HepG2 (cell line): ENCODE results near the gene SPART. TPM values are rescaled to one million over a fixed set of nuclear protein-coding genes. Genes with fewer than 3 reads are reported as not detected.

Experiments used
- ATAC-seq: fragments of 200-7000 bp; cut with Tn5 transposase; 3 replicates; pipeline ENCODE4 v1.9.1; 2020; ENCODE audit warnings: mild to moderate bottlenecking, moderate library complexity
- BruUV-seq: library from RNA; stranded (reverse); fragments of 400-500 nt; replicated peaks from 2 replicates; lab custom pipeline; 2021; lab: Mats Ljungman, UMichigan
- CTCF ChIA-PET: fragments of 300-600 bp; formaldehyde crosslinking; extraction: SDS; loops from one replicate; lab custom pipeline; 2021; ENCODE audit warnings: low total read pairs, inconsistent platforms, low intra/inter-chr PET ratio; lab: Yijun Ruan, JAX
- POLR2A ChIA-PET: fragments of 350-600 bp; sonication (Branson Sonifier 250); formaldehyde crosslinking; loops from one replicate; lab custom pipeline; 2020; ENCODE audit warnings: antibody characterized with exemption, inconsistent platforms; lab: Yijun Ruan, JAX
- DNase-seq: peaks from one replicate; pipeline ENCODE4 v3.0.0-alpha.2; 2015; ENCODE audit warnings: low spot score
- FAIRE-seq: peaks from 3 replicates; lab custom pipeline; 2011; peaks lifted over from hg19 to GRCh38; lab: Jason Lieb, UNC
- H2AFZ ChIP-seq: one replicate; pipeline ENCODE4 v1.6.1; 2011; ENCODE audit warnings: low read length, inconsistent platforms
- H3K27ac ChIP-seq: fragments of 300-600 bp; 3 replicates; pipeline ENCODE4 v1.8.0; 2011; ENCODE audit warnings: mixed run types, mild to moderate bottlenecking, mixed read lengths, low read length, inconsistent platforms; ENCODE audit not compliant: insufficient read depth; ENCODE audit errors: extremely low read length
- H3K27me3 ChIP-seq, 2 experiments: fragments of 200-600 bp in 1 of 2; 2 replicates in 1 of 2; 3 replicates in 1 of 2; pipeline versions ENCODE4 v1.6.0 to v1.8.0; 2011; ENCODE audit warnings: low read length in 2 of 2, mild to moderate bottlenecking in 2 of 2, moderate library complexity in 2 of 2, inconsistent platforms in 1 of 2; ENCODE audit not compliant: insufficient read depth in 2 of 2, control insufficient read depth in 1 of 2
- H3K36me3 ChIP-seq, 2 experiments: fragments of 200-600 bp in 1 of 2; replicated peaks in 1 of 2; 2 replicates in 1 of 2; 3 replicates in 1 of 2; pipeline versions ENCODE4 v1.5.1 to v1.8.0; 2011; ENCODE audit warnings: low read length in 2 of 2, inconsistent platforms in 1 of 2; ENCODE audit not compliant: insufficient read depth in 2 of 2, control insufficient read depth in 1 of 2
- H3K4me1 ChIP-seq: 2 replicates; pipeline ENCODE4 v1.5.1; 2012; ENCODE audit warnings: low read length, inconsistent platforms; ENCODE audit not compliant: insufficient read depth
- H3K4me2 ChIP-seq: 2 replicates; pipeline ENCODE4 v1.6.0; 2011; ENCODE audit warnings: low read depth, low read length, inconsistent platforms
- H3K4me3 ChIP-seq, 3 experiments: fragments of 200-600 bp in 1 of 3; sonication (generic), shearing (Covaris generic) in 1 of 3; replicated peaks in 1 of 3; 2 replicates each; pipeline ENCODE4 v1.5.1; 2011 to 2016; ENCODE audit warnings: low read length in 3 of 3, inconsistent platforms in 2 of 3, low read depth in 2 of 3, mild to moderate bottlenecking in 2 of 3, control low read depth in 1 of 3, mixed read lengths in 1 of 3; ENCODE audit not compliant: insufficient read depth in 1 of 3
- H3K79me2 ChIP-seq: one replicate; pipeline ENCODE4 v1.6.1; 2011; ENCODE audit warnings: low read length, inconsistent platforms; ENCODE audit not compliant: insufficient read depth
- H3K9ac ChIP-seq: 2 replicates; pipeline ENCODE4 v1.6.0; 2011; ENCODE audit warnings: mild to moderate bottlenecking, low read depth, low read length, inconsistent platforms; ENCODE audit not compliant: insufficient read depth
- H3K9me3 ChIP-seq: 2 replicates; pipeline ENCODE4 v1.5.1; 2012; ENCODE audit warnings: mild to moderate bottlenecking, low read length
- H4K20me1 ChIP-seq: 2 replicates; pipeline ENCODE4 v1.6.0; 2011; ENCODE audit warnings: inconsistent platforms, mild to moderate bottlenecking, low read length, moderate library complexity; ENCODE audit not compliant: insufficient read depth
- POLR2A ChIP-seq, 2 experiments: IDR thresholded peaks; 2 replicates each; pipeline ENCODE4 v1.6.1; 2011; ENCODE audit warnings: low read depth in 2 of 2, low read length in 2 of 2, mild to moderate bottlenecking in 1 of 2, moderate library complexity in 1 of 2; ENCODE audit not compliant: insufficient read depth in 1 of 2
- ZNF367 ChIP-seq: sonication (generic); formaldehyde crosslinking; IDR thresholded peaks from 2 replicates; pipeline ENCODE4 v1.4.0; 2020; ENCODE audit warnings: missing genetic modification reagents, borderline replicate concordance
- ZNF577 ChIP-seq: sonication (generic); formaldehyde crosslinking; IDR thresholded peaks from 2 replicates; pipeline ENCODE4 v1.4.0; 2020; ENCODE audit warnings: mild to moderate bottlenecking, low read depth, missing genetic modification reagents, borderline replicate concordance
- WGBS: methylation state at CpG from one replicate; pipeline ENCODE4 v1.1.6; 2017; ENCODE audit warnings: low lambda C conversion rate; 5-methylcytosine and 5-hydroxymethylcytosine counted together
- in situ Hi-C: cut with HindIII; loops from 2 replicates; pipeline ENCODE4 v1.10.0; 2017; ENCODE audit warnings: low pct_unique_long_range_greater_than_20kb; ENCODE audit not compliant: extremely low pct_ligation_motif_present
- intact Hi-C: fragments of 100-400 bp; cut with micrococcal nuclease; formaldehyde crosslinking; loops from one replicate; pipeline ENCODE4 v1.10.0; 2022; ENCODE audit not compliant: unreplicated experiment
- polyA plus RNA-seq, 8 experiments: library from polyadenylated mRNA; depleted of rRNA in 3 of 8; stranded (reverse) in 7 of 8; unstranded in 1 of 8; fragments of >200 nt; fragmentation: Illumina TruSeq in 4 of 8; extraction: Trizol in 4 of 8; gene quantifications; 2 replicates each; pipeline versions ENCODE4 v1.2.1 to v1.2.3, GENCODE V29; 2011 to 2016; ENCODE audit warnings: low read depth in 4 of 8, missing spikeins in 1 of 8, mixed read lengths in 1 of 8; ENCODE audit not compliant: insufficient read depth in 1 of 8
- total RNA-seq, 5 experiments: library from RNA; depleted of rRNA; stranded (reverse); fragments of >200 nt; fragmentation: Illumina TruSeq; extraction: Trizol; gene quantifications; 2 replicates each; pipeline ENCODE4 v1.2.3, GENCODE V29; 2016; ENCODE audit warnings: low read depth in 1 of 5
- TF ChIP-seq, protein P1 (sequence below): sonication (generic); formaldehyde crosslinking; IDR thresholded peaks from 2 replicates; pipeline ENCODE4 v1.5.0; 2020; ENCODE audit warnings: missing genetic modification reagents
- TF ChIP-seq, protein P2 (sequence below): IDR thresholded peaks from 2 replicates; pipeline ENCODE4 v1.6.1; 2018; ENCODE audit warnings: missing genetic modification reagents, mild to moderate bottlenecking, missing compliant biosample characterization
- TF ChIP-seq, protein P3 (sequence below): IDR thresholded peaks from 2 replicates; pipeline ENCODE4 v1.6.1; 2012; ENCODE audit warnings: low read depth, low read length, improper control_type of control experiment
- TF ChIP-seq, protein P4 (sequence below): sonication (generic); formaldehyde crosslinking; conservative IDR thresholded peaks from 2 replicates; pipeline ENCODE4 v1.4.0; 2020; ENCODE audit warnings: missing genetic modification reagents
- TF ChIP-seq, protein P5 (sequence below): sonication (generic); formaldehyde crosslinking; IDR thresholded peaks from 2 replicates; pipeline ENCODE4 v1.5.0; 2020; ENCODE audit warnings: mild to moderate bottlenecking, missing genetic modification reagents
- TF ChIP-seq, protein P6 (sequence below): conservative IDR thresholded peaks from 2 replicates; pipeline ENCODE4 v1.6.1; 2018; ENCODE audit warnings: missing genetic modification reagents

Gene SPART
- total and polyA plus RNA-seq, 2 of the 13 experiments (the other 11 are each of a cell fraction or from before 2014, with no cell fraction given): 8.9 to 28.8 TPM

DNA sequence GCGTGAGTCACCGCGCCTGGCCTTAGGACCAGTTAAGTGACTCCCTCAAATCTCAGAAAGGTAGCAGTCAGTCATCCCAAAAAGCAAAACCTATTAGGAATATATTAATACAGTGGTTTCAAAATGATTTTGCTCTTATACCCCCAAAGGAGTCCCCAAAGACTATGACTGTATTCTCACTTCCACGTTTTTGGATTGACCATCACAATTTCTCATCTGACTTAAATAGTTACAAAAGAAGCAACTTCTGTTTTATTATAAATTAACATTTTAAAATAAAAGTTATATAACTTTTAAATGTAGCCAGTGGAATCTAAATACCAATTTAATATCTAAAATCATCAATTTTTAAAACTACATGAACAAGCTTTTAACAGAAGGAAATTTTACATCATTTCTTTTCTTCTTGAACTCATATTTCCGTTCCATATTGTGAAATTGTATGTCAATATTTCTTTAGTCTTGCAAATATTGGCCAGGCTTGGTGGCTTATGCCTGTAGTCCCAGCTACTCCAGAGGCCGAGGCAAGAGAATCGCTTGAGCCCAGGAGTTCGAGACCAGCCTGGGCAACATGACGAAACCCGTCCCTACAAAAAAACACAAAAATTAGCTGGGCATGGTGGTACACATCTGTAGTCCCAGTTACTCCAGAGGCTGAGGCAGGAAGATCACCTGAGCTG is 1.5 kb upstream of the SPART start:
- TF ChIP-seq, protein P1, sequence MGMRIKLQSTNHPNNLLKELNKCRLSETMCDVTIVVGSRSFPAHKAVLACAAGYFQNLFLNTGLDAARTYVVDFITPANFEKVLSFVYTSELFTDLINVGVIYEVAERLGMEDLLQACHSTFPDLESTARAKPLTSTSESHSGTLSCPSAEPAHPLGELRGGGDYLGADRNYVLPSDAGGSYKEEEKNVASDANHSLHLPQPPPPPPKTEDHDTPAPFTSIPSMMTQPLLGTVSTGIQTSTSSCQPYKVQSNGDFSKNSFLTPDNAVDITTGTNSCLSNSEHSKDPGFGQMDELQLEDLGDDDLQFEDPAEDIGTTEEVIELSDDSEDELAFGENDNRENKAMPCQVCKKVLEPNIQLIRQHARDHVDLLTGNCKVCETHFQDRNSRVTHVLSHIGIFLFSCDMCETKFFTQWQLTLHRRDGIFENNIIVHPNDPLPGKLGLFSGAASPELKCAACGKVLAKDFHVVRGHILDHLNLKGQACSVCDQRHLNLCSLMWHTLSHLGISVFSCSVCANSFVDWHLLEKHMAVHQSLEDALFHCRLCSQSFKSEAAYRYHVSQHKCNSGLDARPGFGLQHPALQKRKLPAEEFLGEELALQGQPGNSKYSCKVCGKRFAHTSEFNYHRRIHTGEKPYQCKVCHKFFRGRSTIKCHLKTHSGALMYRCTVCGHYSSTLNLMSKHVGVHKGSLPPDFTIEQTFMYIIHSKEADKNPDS (CRISPR knock-in tag): no peak
- TF ChIP-seq POLR2A (IDR thresholded peaks at IDR 0.05; ENCODE audit: insufficient read depth in 1 of 2, low read depth in 2 of 2, low read length in 2 of 2) (no peak), ZNF367 (CRISPR knock-in tag) (no peak), ZNF577 (CRISPR knock-in tag) (no peak)
- TF ChIP-seq, protein P2, sequence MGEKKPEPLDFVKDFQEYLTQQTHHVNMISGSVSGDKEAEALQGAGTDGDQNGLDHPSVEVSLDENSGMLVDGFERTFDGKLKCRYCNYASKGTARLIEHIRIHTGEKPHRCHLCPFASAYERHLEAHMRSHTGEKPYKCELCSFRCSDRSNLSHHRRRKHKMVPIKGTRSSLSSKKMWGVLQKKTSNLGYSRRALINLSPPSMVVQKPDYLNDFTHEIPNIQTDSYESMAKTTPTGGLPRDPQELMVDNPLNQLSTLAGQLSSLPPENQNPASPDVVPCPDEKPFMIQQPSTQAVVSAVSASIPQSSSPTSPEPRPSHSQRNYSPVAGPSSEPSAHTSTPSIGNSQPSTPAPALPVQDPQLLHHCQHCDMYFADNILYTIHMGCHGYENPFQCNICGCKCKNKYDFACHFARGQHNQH (CRISPR knock-in tag): no peak
- TF ChIP-seq, protein P3, sequence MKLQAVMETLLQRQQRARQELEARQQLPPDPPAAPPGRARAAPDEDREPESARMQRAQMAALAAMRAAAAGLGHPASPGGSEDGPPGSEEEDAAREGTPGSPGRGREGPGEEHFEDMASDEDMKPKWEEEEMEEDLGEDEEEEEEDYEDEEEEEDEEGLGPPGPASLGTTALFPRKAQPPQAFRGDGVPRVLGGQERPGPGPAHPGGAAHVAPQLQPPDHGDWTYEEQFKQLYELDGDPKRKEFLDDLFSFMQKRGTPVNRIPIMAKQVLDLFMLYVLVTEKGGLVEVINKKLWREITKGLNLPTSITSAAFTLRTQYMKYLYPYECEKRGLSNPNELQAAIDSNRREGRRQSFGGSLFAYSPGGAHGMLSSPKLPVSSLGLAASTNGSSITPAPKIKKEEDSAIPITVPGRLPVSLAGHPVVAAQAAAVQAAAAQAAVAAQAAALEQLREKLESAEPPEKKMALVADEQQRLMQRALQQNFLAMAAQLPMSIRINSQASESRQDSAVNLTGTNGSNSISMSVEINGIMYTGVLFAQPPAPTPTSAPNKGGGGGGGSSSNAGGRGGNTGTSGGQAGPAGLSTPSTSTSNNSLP: no peak
- TF ChIP-seq, protein P4, sequence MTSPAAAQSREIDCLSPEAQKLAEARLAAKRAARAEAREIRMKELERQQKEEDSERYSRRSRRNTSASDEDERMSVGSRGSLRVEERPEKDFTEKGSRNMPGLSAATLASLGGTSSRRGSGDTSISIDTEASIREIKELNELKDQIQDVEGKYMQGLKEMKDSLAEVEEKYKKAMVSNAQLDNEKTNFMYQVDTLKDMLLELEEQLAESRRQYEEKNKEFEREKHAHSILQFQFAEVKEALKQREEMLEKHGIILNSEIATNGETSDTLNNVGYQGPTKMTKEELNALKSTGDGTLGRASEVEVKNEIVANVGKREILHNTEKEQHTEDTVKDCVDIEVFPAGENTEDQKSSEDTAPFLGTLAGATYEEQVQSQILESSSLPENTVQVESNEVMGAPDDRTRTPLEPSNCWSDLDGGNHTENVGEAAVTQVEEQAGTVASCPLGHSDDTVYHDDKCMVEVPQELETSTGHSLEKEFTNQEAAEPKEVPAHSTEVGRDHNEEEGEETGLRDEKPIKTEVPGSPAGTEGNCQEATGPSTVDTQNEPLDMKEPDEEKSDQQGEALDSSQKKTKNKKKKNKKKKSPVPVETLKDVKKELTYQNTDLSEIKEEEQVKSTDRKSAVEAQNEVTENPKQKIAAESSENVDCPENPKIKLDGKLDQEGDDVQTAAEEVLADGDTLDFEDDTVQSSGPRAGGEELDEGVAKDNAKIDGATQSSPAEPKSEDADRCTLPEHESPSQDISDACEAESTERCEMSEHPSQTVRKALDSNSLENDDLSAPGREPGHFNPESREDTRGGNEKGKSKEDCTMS (CRISPR knock-in tag): no peak
- TF ChIP-seq, protein P5, sequence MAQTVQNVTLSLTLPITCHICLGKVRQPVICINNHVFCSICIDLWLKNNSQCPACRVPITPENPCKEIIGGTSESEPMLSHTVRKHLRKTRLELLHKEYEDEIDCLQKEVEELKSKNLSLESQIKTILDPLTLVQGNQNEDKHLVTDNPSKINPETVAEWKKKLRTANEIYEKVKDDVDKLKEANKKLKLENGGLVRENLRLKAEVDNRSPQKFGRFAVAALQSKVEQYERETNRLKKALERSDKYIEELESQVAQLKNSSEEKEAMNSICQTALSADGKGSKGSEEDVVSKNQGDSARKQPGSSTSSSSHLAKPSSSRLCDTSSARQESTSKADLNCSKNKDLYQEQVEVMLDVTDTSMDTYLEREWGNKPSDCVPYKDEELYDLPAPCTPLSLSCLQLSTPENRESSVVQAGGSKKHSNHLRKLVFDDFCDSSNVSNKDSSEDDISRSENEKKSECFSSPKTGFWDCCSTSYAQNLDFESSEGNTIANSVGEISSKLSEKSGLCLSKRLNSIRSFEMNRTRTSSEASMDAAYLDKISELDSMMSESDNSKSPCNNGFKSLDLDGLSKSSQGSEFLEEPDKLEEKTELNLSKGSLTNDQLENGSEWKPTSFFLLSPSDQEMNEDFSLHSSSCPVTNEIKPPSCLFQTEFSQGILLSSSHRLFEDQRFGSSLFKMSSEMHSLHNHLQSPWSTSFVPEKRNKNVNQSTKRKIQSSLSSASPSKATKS (CRISPR knock-in tag): no peak
- TF ChIP-seq, protein P6, sequence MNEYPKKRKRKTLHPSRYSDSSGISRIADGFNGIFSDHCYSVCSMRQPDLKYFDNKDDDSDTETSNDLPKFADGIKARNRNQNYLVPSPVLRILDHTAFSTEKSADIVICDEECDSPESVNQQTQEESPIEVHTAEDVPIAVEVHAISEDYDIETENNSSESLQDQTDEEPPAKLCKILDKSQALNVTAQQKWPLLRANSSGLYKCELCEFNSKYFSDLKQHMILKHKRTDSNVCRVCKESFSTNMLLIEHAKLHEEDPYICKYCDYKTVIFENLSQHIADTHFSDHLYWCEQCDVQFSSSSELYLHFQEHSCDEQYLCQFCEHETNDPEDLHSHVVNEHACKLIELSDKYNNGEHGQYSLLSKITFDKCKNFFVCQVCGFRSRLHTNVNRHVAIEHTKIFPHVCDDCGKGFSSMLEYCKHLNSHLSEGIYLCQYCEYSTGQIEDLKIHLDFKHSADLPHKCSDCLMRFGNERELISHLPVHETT (CRISPR knock-in tag): no peak
- TF ChIP-seq, all 625 proteins: peak for 0
- in situ Hi-C loops (no loop called here), intact Hi-C loops (loop anchor here (5.0 kb wide), 1 partner anchor 390 kb away; no protein-coding TSS in a partner anchor)
- ChIA-PET CTCF (no interaction called here), POLR2A (no interaction called here)
- Histone ChIP-seq H3K27me3 (no peaks in the 10 kb centered on the region), H3K36me3 (no peaks in the 10 kb centered on the region), H3K9ac (no peak overlapping the region), H3K4me1 (peaks cover 23% of the 10 kb centered on the region), H3K4me2 (no peak overlapping the region), H2AFZ (no peak overlapping the region), H3K79me2 (peaks cover 23% of the 10 kb centered on the region), H4K20me1 (no peaks in the 10 kb centered on the region), H3K9me3 (no peaks in the 10 kb centered on the region), H3K4me3 (no peak overlapping the region), H3K27ac (no peak overlapping the region)
- ATAC-seq (no peak), DNase-seq (no peak), FAIRE-seq (no peak)
- 73% methylated on average over 10 of the region's 10 CpGs for WGBS
- BruUV-seq: no TSS peak
